ENCODE measurements around the gene NEMF.

The NEMF gene

GRCh38 chr14:49732896-49733295 is 119.7 kb downstream of the NEMF start:
- no peak for DNase-seq

Data from activated naive CD4-positive, alpha-beta T cell treated with Interleukin-2 at 50 U/mL for 16 hours (primary cell).